ENCODE measurements around the gene ID1. TPM values are rescaled to one million over a fixed set of nuclear protein-coding genes. Genes with fewer than 3 reads are reported as not detected.

The ID1 gene
- total and polyA plus RNA-seq, 2 of the 13 experiments (the other 11 are each of a cell fraction or from before 2014, with no cell fraction given): 320 to 419 TPM

- TF ChIP-seq, protein P1, sequence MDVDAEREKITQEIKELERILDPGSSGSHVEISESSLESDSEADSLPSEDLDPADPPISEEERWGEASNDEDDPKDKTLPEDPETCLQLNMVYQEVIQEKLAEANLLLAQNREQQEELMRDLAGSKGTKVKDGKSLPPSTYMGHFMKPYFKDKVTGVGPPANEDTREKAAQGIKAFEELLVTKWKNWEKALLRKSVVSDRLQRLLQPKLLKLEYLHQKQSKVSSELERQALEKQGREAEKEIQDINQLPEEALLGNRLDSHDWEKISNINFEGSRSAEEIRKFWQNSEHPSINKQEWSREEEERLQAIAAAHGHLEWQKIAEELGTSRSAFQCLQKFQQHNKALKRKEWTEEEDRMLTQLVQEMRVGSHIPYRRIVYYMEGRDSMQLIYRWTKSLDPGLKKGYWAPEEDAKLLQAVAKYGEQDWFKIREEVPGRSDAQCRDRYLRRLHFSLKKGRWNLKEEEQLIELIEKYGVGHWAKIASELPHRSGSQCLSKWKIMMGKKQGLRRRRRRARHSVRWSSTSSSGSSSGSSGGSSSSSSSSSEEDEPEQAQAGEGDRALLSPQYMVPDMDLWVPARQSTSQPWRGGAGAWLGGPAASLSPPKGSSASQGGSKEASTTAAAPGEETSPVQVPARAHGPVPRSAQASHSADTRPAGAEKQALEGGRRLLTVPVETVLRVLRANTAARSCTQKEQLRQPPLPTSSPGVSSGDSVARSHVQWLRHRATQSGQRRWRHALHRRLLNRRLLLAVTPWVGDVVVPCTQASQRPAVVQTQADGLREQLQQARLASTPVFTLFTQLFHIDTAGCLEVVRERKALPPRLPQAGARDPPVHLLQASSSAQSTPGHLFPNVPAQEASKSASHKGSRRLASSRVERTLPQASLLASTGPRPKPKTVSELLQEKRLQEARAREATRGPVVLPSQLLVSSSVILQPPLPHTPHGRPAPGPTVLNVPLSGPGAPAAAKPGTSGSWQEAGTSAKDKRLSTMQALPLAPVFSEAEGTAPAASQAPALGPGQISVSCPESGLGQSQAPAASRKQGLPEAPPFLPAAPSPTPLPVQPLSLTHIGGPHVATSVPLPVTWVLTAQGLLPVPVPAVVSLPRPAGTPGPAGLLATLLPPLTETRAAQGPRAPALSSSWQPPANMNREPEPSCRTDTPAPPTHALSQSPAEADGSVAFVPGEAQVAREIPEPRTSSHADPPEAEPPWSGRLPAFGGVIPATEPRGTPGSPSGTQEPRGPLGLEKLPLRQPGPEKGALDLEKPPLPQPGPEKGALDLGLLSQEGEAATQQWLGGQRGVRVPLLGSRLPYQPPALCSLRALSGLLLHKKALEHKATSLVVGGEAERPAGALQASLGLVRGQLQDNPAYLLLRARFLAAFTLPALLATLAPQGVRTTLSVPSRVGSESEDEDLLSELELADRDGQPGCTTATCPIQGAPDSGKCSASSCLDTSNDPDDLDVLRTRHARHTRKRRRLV (CRISPR knock-in tag; IDR thresholded peaks at IDR 0.05): no peak
- TF ChIP-seq ZNF580 (CRISPR knock-in tag; IDR thresholded peaks at IDR 0.05; ENCODE audit: borderline replicate concordance, low read depth): 0 out of 2 replicates have a peak, but pooled peaks have one; percentile 56
- no peak for TF ChIP-seq RAD51 (IDR thresholded peaks at IDR 0.05; ENCODE audit: borderline replicate concordance)
- TF ChIP-seq ATM (IDR thresholded peaks at IDR 0.05; ENCODE audit: borderline replicate concordance): no peak
- TF ChIP-seq THAP11 (CRISPR knock-in tag; IDR thresholded peaks at IDR 0.05): no peak; the same call in none of the 2 replicates
- peak; percentile 89; the same call in 1 of the 2 replicates for TF ChIP-seq CENPBD1 (CRISPR knock-in tag; IDR thresholded peaks at IDR 0.05; ENCODE audit: borderline replicate concordance, low read depth)
- TF ChIP-seq NCOA1 (CRISPR knock-in tag; IDR thresholded peaks at IDR 0.05): no peak
- TF ChIP-seq, protein P2, sequence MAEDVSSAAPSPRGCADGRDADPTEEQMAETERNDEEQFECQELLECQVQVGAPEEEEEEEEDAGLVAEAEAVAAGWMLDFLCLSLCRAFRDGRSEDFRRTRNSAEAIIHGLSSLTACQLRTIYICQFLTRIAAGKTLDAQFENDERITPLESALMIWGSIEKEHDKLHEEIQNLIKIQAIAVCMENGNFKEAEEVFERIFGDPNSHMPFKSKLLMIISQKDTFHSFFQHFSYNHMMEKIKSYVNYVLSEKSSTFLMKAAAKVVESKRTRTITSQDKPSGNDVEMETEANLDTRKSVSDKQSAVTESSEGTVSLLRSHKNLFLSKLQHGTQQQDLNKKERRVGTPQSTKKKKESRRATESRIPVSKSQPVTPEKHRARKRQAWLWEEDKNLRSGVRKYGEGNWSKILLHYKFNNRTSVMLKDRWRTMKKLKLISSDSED (CRISPR knock-in tag; IDR thresholded peaks at IDR 0.05): no peak
- TF ChIP-seq RBM22 (optimal IDR thresholded peaks at IDR 0.05; ENCODE audit: low read length): peak; percentile 84
- TF ChIP-seq, protein P3, sequence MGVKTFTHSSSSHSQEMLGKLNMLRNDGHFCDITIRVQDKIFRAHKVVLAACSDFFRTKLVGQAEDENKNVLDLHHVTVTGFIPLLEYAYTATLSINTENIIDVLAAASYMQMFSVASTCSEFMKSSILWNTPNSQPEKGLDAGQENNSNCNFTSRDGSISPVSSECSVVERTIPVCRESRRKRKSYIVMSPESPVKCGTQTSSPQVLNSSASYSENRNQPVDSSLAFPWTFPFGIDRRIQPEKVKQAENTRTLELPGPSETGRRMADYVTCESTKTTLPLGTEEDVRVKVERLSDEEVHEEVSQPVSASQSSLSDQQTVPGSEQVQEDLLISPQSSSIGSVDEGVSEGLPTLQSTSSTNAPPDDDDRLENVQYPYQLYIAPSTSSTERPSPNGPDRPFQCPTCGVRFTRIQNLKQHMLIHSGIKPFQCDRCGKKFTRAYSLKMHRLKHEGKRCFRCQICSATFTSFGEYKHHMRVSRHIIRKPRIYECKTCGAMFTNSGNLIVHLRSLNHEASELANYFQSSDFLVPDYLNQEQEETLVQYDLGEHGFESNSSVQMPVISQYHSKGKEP (CRISPR knock-in tag; IDR thresholded peaks at IDR 0.05): no peak
- no peak for TF ChIP-seq ZNF550 (CRISPR knock-in tag; IDR thresholded peaks at IDR 0.05; ENCODE audit: borderline replicate concordance)
These were observed 35.7 kb upstream of the ID1 start (continued) for GRCh38 chr20:31569163-31570020.

All from HepG2 (cell line).